ENCODE measurements around the gene TMEM87B.

The TMEM87B gene

DNA sequence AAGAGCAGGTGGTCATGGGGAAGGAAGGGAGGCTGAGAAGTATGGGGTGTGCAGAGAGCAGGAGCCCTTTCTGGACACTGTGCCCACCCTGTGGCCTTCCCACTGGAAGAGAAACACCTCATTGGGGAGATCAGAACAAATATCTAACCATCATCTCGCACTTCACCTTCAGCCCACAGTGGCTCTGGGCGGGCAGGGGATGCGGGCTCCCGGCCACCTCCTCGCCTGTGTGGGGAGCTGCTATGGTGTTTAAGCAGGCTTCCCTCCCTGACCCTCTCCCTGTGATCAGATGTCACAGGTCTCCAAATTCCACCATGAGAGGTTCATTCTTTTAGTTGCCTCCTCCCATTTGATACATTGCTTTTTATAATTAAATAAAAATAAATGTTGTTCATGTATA lies 88.1 kb downstream of the TMEM87B start:
- no peak overlapping the region for H3K4me3 ChIP-seq (ENCODE audit: low read depth, low read length)
- no peak for DNase-seq (ENCODE audit: low read depth)
- TF ChIP-seq, protein P1, sequence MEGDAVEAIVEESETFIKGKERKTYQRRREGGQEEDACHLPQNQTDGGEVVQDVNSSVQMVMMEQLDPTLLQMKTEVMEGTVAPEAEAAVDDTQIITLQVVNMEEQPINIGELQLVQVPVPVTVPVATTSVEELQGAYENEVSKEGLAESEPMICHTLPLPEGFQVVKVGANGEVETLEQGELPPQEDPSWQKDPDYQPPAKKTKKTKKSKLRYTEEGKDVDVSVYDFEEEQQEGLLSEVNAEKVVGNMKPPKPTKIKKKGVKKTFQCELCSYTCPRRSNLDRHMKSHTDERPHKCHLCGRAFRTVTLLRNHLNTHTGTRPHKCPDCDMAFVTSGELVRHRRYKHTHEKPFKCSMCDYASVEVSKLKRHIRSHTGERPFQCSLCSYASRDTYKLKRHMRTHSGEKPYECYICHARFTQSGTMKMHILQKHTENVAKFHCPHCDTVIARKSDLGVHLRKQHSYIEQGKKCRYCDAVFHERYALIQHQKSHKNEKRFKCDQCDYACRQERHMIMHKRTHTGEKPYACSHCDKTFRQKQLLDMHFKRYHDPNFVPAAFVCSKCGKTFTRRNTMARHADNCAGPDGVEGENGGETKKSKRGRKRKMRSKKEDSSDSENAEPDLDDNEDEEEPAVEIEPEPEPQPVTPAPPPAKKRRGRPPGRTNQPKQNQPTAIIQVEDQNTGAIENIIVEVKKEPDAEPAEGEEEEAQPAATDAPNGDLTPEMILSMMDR (IDR thresholded peaks at IDR 0.05; ENCODE audit: low read depth, low read length, missing control alignments): no peak

DNA sequence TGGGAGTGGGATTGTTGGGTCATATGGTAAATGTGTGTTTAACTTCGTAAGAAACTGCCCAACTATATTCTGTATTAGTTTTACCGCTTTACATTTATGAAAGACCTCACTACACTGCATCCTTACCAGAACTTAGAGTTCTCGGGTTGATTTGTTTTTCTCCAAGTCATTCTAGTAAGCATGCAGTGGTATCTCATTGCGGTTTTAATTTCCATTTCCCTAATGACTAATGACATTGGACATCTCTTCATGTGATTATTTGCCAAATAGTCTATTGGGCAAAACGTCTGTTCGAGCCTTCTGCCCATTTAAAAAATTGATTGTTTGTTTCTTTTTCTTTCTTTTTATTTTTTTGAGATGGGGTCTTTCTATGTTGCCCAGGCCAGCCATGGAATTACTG lies 89.9 kb downstream of the TMEM87B start:
- no peak for DNase-seq (ENCODE audit: low read depth)
- TF ChIP-seq, protein P1 (IDR thresholded peaks at IDR 0.05; ENCODE audit: low read depth, low read length, missing control alignments): no peak
- H3K4me3 ChIP-seq (ENCODE audit: low read depth, low read length): no peak overlapping the region

GRCh38 chr2:112147382-112148168 lies 92.5 kb downstream of the TMEM87B start:
- DNase-seq (ENCODE audit: low read depth): no peak
- TF ChIP-seq, protein P1 (IDR thresholded peaks at IDR 0.05; ENCODE audit: low read depth, low read length, missing control alignments): no peak
- no peak overlapping the region for H3K4me3 ChIP-seq (ENCODE audit: low read depth, low read length)

GRCh38 chr2:112148477-112148876 lies 93.4 kb downstream of the TMEM87B start:
- no peak for DNase-seq (ENCODE audit: low read depth)
- TF ChIP-seq, protein P1 (IDR thresholded peaks at IDR 0.05; ENCODE audit: low read depth, low read length, missing control alignments): no peak
- H3K4me3 ChIP-seq (ENCODE audit: low read depth, low read length): no peak overlapping the region

GRCh38 chr2:112149194-112149593 lies 94.1 kb downstream of the TMEM87B start:
- H3K4me3 ChIP-seq (ENCODE audit: low read depth, low read length): no peak overlapping the region
- no peak for DNase-seq (ENCODE audit: low read depth)
- TF ChIP-seq, protein P1 (IDR thresholded peaks at IDR 0.05; ENCODE audit: low read depth, low read length, missing control alignments): no peak

DNA sequence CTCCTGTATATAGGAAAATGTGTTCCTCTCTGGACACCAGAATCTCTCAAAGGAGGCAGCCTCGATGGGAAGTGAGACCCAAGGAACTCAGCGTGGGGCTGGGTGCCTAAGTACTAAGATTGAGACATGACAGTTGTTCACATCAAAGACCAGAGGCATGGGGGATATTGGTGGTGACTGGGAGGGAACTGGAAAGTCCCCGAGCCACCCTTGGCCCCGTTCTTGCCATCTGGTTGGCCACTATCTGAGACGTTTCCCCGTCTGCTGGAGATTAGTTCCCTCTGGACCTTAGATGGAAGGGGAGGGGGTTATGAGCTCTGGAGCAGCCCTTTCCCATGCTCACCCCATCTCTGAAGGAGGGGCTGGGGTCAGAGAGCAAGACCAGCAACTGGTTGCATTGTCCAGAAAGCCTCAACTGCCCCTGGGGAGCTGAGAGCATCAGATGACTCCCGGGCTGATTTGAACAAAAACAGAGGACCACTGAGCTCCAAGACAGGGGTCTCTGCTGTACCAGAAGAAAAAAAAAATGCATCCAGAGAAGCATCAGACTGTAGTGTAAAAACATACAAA lies 94.9 kb downstream of the TMEM87B start:
- TF ChIP-seq, protein P1 (IDR thresholded peaks at IDR 0.05; ENCODE audit: low read depth, low read length, missing control alignments): no peak
- no peak for DNase-seq (ENCODE audit: low read depth)
- no peak overlapping the region for H3K4me3 ChIP-seq (ENCODE audit: low read depth, low read length)

- H3K4me3 ChIP-seq (ENCODE audit: low read depth, low read length): no peak overlapping the region
- TF ChIP-seq, protein P1 (IDR thresholded peaks at IDR 0.05; ENCODE audit: low read depth, low read length, missing control alignments): no peak
- no peak for DNase-seq (ENCODE audit: low read depth)
Observed at GRCh38 chr2:112150447-112150846, 95.4 kb downstream of the TMEM87B start.
